GM21529 (cell line): Measurements from ENCODE around the gene RRP8.

Experiments
- ATAC-seq: cut with Tn5 transposase; IDR thresholded peaks from one replicate; pipeline ENCODE4 v1.9.1; 2021; ENCODE audit not compliant: unreplicated experiment

Gene RRP8

GRCh38 chr11:6633422-6634408 is 30.3 kb upstream of the RRP8 start:
- ATAC-seq: no peak

DNA sequence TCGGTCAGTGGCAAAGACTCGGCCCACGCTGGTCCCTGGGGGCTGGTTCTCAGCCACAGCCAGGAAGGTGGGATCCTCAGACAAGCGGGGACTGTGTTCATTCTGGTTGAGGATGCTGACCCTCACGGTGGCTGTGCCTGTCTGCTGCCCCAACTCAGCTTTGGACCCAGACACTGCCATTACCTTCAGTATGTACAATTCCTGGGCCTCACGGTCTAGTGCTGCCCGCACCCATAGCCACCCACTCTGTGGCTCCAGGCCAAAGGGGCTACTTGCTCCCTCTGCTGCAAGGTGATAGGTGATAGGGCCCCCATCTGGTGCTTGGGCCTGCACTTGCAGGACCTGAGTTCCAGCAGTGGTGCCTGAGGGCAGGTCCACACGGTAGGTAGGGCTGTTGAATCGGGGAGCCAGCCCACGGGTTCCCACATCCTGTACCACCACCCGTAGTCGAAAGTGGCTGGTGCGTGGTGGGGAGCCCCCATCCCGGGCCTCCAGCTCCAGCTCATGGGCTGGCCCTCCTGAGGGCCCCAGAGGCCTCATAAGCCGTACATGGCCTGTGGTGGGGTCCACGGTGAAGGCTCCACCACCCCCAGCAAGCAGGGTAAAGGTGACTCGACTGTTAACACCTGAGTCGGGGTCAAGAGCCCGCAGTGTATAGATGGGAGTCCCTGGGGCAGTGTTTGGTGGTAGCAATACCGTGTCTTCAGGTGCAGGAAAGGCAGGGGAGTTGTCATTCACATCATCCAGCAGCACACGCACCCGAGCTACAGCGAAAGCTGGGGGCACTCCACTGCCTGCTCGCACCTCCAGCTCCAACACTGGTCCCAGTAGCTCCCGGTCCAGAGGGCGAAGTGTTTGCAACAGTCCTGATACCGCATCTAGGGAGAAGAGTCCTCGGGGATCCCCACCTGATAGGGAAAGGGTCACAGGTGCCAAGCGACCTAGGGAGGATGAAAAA is 29.0 kb upstream of the RRP8 start:
- no peak for ATAC-seq

GRCh38 chr11:6631361-6631890 is 28.0 kb upstream of the RRP8 start:
- no peak for ATAC-seq

DNA sequence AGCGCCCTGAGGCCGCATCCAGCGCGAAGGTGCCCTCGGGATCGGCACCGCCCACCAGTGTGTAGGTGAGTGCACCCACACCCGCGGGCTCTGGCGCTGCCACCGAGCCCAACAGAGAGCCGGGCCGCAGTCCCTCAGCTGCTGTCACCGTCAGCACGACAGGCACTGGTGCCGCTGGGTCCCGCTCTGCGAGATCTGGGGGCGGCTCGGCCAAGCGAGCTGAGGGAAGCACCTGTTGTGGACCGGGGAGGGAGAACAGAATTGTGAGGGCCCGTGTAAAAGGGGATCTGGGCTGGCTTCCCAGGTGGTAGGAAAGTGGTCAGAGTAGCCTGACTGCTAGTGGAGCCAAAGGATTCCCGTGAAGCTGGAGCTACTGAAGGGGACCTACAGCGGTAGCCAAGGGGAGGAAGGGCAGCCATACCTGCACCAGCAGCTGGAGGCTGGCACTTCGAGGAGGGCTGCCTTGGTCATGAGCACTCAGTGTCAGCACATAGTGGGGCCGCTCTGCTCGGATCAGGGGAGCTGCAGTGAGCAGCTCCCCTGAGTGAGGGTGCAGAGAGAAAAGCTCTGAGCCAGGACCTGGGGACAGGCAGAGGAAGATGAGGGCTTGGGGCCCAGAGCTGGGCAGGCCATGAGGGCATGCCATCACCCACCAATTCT is 27.3 kb upstream of the RRP8 start:
- no peak for ATAC-seq

- ATAC-seq: no peak
Observed at GRCh38 chr11:6629892-6630631, 26.6 kb upstream of the RRP8 start.

GRCh38 chr11:6629573-6629891 is 26.1 kb upstream of the RRP8 start:
- ATAC-seq: no peak

DNA sequence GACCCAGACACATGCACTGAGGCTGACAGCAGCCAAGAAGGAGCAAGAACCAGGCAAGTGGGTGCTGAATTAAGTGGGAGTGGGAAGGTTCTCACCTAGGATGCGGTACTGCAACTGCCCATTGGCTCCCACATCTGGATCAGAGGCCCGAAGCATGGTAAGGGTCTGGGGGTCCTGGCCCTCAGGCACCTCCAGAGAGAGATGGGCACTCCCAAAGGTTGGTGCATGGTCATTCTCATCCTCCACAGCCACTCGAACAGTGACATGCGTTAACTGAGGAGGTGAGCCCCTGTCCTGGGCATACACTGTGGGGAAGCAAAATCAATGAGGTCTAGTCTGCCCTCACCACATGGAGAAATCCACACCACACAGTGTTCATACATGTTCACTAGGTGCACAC is 25.1 kb upstream of the RRP8 start:
- no peak for ATAC-seq

DNA sequence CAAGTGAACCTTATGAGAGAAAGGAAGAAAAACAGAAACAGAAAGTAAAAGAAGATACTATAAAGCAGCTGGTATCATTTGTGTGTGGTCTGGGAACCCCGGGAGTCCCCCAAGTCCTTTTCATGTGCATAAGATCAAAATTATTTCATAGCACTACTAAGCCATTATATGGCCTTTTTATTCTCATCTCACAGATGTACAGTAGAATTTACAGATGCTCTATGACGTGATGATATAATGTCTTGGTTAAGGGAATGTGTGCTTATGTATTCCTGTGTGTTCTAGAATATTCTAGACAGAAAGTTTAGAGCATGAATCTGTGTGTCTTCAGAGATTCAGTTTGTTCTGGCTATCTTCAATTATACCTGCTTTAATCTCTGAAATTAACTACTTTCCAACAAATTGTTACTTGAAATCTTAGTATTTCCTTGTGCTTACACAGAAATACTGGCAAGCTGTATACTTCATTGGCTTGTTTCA is 24.4 kb upstream of the RRP8 start:
- ATAC-seq: peak; percentile 75

GRCh38 chr11:6626971-6627761 is 23.8 kb upstream of the RRP8 start:
- ATAC-seq: no peak

DNA sequence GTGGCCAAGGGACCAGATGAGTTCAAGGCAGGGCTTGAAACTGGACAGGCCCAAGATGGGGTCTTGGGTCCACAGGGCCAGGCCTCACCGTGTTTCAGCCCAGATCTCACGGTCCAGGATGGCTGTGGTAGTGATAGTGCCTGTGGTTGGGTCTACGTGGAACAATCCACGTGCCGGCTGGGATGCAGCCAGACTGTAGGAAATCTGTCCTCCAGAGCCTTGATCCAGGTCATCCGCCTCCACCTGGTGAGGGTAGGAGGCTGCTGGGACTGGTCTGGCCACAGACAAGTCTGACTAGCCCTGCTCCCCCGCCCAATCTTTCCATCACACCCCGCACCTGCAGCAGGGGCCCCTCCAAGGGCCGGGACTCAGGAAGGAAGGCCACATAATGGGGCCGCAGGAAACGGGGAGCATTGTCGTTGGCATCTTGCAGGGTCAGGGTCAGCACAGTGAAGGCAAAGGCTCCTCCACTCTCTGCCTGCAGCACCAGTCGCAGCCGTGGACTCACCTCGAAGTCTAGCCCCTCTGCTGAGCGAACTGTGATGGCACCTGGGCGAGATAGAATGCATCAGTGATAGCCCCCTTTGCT is 22.5 kb upstream of the RRP8 start:
- ATAC-seq: no peak

DNA sequence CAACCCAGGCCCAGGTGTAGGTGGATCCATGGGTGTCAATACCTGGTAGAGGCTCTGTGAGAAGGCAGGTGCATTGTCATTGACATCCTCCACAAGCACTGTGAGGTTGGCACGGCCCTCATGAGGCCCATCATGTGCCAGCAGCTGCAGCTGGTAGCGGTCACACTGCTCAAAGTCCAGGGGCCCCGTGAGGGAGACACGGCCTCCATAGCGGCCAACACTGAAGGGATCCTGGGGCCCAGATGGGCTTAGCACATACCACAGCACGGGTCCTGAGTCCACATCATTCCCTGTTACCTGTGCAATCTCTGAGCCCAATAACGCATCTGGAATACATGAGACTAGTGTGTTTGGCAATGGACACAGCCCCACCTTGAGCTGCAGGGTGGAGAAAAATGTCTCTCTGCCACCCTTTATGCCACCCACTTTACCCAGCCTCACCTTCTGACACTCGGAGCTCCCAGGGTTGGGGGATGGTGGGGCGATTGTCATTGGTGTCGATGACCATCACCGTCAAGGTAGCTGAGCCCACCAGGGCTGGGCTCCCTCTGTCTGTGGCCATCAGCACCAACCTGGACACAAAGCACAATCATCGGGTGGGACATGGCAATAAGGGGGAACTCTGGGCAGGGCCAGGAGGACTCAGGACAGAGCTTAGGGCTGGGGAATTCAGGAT is 21.9 kb upstream of the RRP8 start:
- no peak for ATAC-seq

GRCh38 chr11:6623391-6624363 is 20.3 kb upstream of the RRP8 start:
- no peak for ATAC-seq

- no peak for ATAC-seq
Observed at GRCh38 chr11:6622261-6623171, 19.1 kb upstream of the RRP8 start.

- no peak for ATAC-seq
Observed at GRCh38 chr11:6621711-6622211, 18.3 kb upstream of the RRP8 start.

GRCh38 chr11:6620636-6621035 is 17.2 kb upstream of the RRP8 start:
- ATAC-seq: no peak
